Endothelial cell of umbilical vein (primary cell): ENCODE measurements around the gene XRN2. TPM values are rescaled to one million over a fixed set of nuclear protein-coding genes. Genes with fewer than 3 reads are reported as not detected.

ENCODE experiments used
- BruUV-seq: library from RNA; stranded (reverse); fragments of 400-500 nt; replicated peaks from 2 replicates; lab custom pipeline; 2021; lab: Mats Ljungman, UMichigan
- CTCF ChIA-PET: fragments of 300-600, 350-600 bp; sonication (Branson Sonifier 250); formaldehyde crosslinking; loops from one replicate; lab custom pipeline; 2021; ENCODE audit warnings: antibody characterized with exemption, inconsistent platforms; lab: Charles Lee
- POLR2A ChIA-PET: fragments of 300-600, 350-600 bp; sonication (Branson Sonifier 250); formaldehyde crosslinking; loops from one replicate; lab custom pipeline; 2021; ENCODE audit warnings: antibody characterized with exemption, inconsistent platforms; lab: Charles Lee
- DNase-seq: peaks from one replicate; pipeline ENCODE4 v3.0.0-alpha.2; 2011; ENCODE audit warnings: low read depth, low spot score
- FAIRE-seq: peaks from 2 replicates; lab custom pipeline; 2011; peaks lifted over from hg19 to GRCh38; lab: Jason Lieb, UNC
- H2AFZ ChIP-seq: 2 replicates; pipeline ENCODE4 v1.6.0; 2012; ENCODE audit warnings: low read depth, low read length, control low read depth, inconsistent platforms
- H3K27ac ChIP-seq: 2 replicates; pipeline ENCODE4 v1.5.1; 2011; ENCODE audit warnings: low read depth, mild to moderate bottlenecking, control low read depth, low read length, moderate library complexity; ENCODE audit not compliant: insufficient read depth
- H3K27me3 ChIP-seq, 2 experiments: 2 replicates each; pipeline versions ENCODE4 v1.6.0 to v1.6.1; 2011; ENCODE audit warnings: low read length in 2 of 2, mixed read lengths in 1 of 2; ENCODE audit not compliant: control insufficient read depth in 2 of 2, insufficient read depth in 2 of 2
- H3K36me3 ChIP-seq, 2 experiments: 2 replicates in 1 of 2; 3 replicates in 1 of 2; pipeline ENCODE4 v1.5.1; 2011; ENCODE audit warnings: low read length in 2 of 2, mild to moderate bottlenecking in 1 of 2, moderate library complexity in 1 of 2; ENCODE audit not compliant: control insufficient read depth in 2 of 2, insufficient read depth in 2 of 2; ENCODE audit errors: extremely low read depth in 1 of 2
- H3K4me1 ChIP-seq: 3 replicates; pipeline ENCODE4 v1.5.1; 2011; ENCODE audit warnings: mild to moderate bottlenecking, low read length; ENCODE audit not compliant: control insufficient read depth, insufficient read depth; ENCODE audit errors: extremely low read depth
- H3K4me2 ChIP-seq: 2 replicates; pipeline ENCODE4 v1.6.1; 2011; ENCODE audit warnings: low read length, control low read depth, mixed read lengths; ENCODE audit not compliant: insufficient read depth
- H3K4me3 ChIP-seq, 3 experiments: fragments of 200-600 bp in 1 of 3; sonication (generic), shearing (Covaris generic) in 1 of 3; replicated peaks in 1 of 3; 2 replicates each; pipeline ENCODE4 v1.5.1; 2011 to 2016; ENCODE audit warnings: control low read depth in 3 of 3, low read length in 3 of 3, mild to moderate bottlenecking in 2 of 3, inconsistent platforms in 1 of 3, low read depth in 1 of 3, moderate library complexity in 1 of 3; ENCODE audit not compliant: insufficient read depth in 1 of 3
- H3K79me2 ChIP-seq: 2 replicates; pipeline ENCODE4 v1.6.0; 2012; ENCODE audit warnings: low read length, inconsistent platforms; ENCODE audit not compliant: control insufficient read depth, insufficient read depth
- H3K9ac ChIP-seq: replicated peaks from 2 replicates; pipeline ENCODE3; 2011; ENCODE audit warnings: low read length, control low read depth; ENCODE audit not compliant: insufficient read depth; ENCODE audit errors: extremely low read depth
- H3K9me1 ChIP-seq: replicated peaks from 3 replicates; pipeline ENCODE4 v1.6.0; 2011; ENCODE audit warnings: mild to moderate bottlenecking, low read length; ENCODE audit not compliant: control insufficient read depth, insufficient read depth; ENCODE audit errors: extremely low read depth
- H3K9me3 ChIP-seq: replicated peaks from 2 replicates; pipeline ENCODE4 v1.5.1; 2012; ENCODE audit warnings: low read length, inconsistent platforms; ENCODE audit not compliant: control insufficient read depth, insufficient read depth
- H4K20me1 ChIP-seq: replicated peaks from 2 replicates; pipeline ENCODE3; 2011; ENCODE audit warnings: mild to moderate bottlenecking, low read length; ENCODE audit not compliant: control insufficient read depth, insufficient read depth; ENCODE audit errors: extremely low read depth
- CTCF ChIP-seq, 2 donors: IDR thresholded peaks; 1 replicate in 1 of 2; 2 replicates in 1 of 2; pipeline ENCODE4 v1.5.1; 2011; ENCODE audit warnings: low read length in 2 of 2, mild to moderate bottlenecking in 2 of 2, moderate library complexity in 2 of 2, control low read depth in 1 of 2, inconsistent platforms in 1 of 2, low read depth in 1 of 2; ENCODE audit not compliant: insufficient read depth in 1 of 2; ENCODE audit errors: extremely low read depth in 1 of 2
- EZH2 ChIP-seq: IDR thresholded peaks from 2 replicates; pipeline ENCODE4 v1.6.1; 2012; ENCODE audit warnings: borderline replicate concordance, low read depth, mild to moderate bottlenecking, moderate library complexity, low read length, inconsistent platforms; ENCODE audit not compliant: severe bottlenecking
- FOS ChIP-seq: IDR thresholded peaks from 2 replicates; pipeline ENCODE4 v1.6.1; 2011; ENCODE audit warnings: mild to moderate bottlenecking, low read length, moderate library complexity, borderline replicate concordance; ENCODE audit not compliant: insufficient read depth
- GATA2 ChIP-seq: IDR thresholded peaks from 2 replicates; pipeline ENCODE4 v1.7.0; 2011; ENCODE audit warnings: low read depth, mild to moderate bottlenecking, moderate library complexity, mixed read lengths, low read length; ENCODE audit not compliant: insufficient read length, insufficient read depth
- JUN ChIP-seq: IDR thresholded peaks from 2 replicates; pipeline ENCODE4 v1.6.1; 2011; ENCODE audit warnings: borderline replicate concordance, low read depth; ENCODE audit not compliant: insufficient read length, insufficient read depth
- MAX ChIP-seq: IDR thresholded peaks from 2 replicates; pipeline ENCODE4 v1.6.1; 2011; ENCODE audit not compliant: insufficient read depth, insufficient read length
- MYC ChIP-seq: IDR thresholded peaks from one replicate; pipeline ENCODE4 v1.6.1; 2011; ENCODE audit warnings: mild to moderate bottlenecking, low read depth, low read length
- POLR2A ChIP-seq: IDR thresholded peaks from 2 replicates; pipeline ENCODE4 v1.6.1; 2012; ENCODE audit warnings: low read depth, mild to moderate bottlenecking, control low read depth, low read length
- POLR2AphosphoS5 ChIP-seq: IDR thresholded peaks from 2 replicates; pipeline ENCODE4 v1.6.1; 2012; ENCODE audit warnings: low read depth, mild to moderate bottlenecking, control low read depth, low read length, moderate library complexity; ENCODE audit not compliant: insufficient read depth
- dilution Hi-C: fragments of 300-500 bp; cut with MboI; formaldehyde crosslinking; loops from one replicate; pipeline ENCODE4 v1.15.0; 2019; ENCODE audit warnings: low sequenced_read_pairs; ENCODE audit not compliant: extremely low pct_ligation_motif_present
- intact Hi-C: fragments of 100-400 bp; cut with micrococcal nuclease; formaldehyde crosslinking; loops from one replicate; pipeline ENCODE4 v1.10.0; 2022
- polyA plus RNA-seq, 4 experiments: library from polyadenylated mRNA; depleted of rRNA in 3 of 4; stranded (reverse) in 3 of 4; unstranded in 1 of 4; fragments of >200 nt; gene quantifications; 2 replicates each; pipeline versions ENCODE4 v1.2.1 to v1.2.3, GENCODE V29; 2011 to 2012; ENCODE audit warnings: missing spikeins in 1 of 4
- small RNA-seq: library from RNA; depleted of rRNA; stranded (forward); fragments of <200 nt; gene quantifications from one replicate; pipeline ENCODE3, GENCODE V24; 2012; ENCODE audit warnings: low replicate concordance, low read depth; ENCODE audit not compliant: insufficient read depth, insufficient read length
- total RNA-seq: library from RNA; stranded (reverse); gene quantifications from 2 replicates; pipeline ENCODE4 v1.2.3, GENCODE V29; 2021

XRN2 gene
- total and polyA plus RNA-seq, 2 donors (not counting 3 experiments of a cell fraction or from before 2014, with no cell fraction given) = 32.3 to 66.6 TPM

GRCh38 chr20:21437816-21438215, 134.7 kb downstream of the XRN2 start:
- no peak overlapping the region for H3K4me3 ChIP-seq
- no peak overlapping the region for H3K4me2 ChIP-seq
- CTCF ChIA-PET = no interaction called here
- no peaks in the 10 kb centered on the region for H3K79me2 ChIP-seq
- H3K9me3 ChIP-seq = no peaks in the 10 kb centered on the region
- peaks cover 13% of the 10 kb centered on the region for H3K4me1 ChIP-seq
- H3K9ac ChIP-seq = no peak overlapping the region
- H3K27ac ChIP-seq = no peak overlapping the region
- no peaks in the 10 kb centered on the region for H4K20me1 ChIP-seq
- POLR2A ChIA-PET = no interaction called here
- peaks cover 0 to 2% of the 10 kb centered on the region in 2 experiments for H3K27me3 ChIP-seq
- FAIRE-seq (no peak), DNase-seq (no peak)
- TF ChIP-seq GATA2 = no peak
- no peak for TF ChIP-seq POLR2A
- no peak for TF ChIP-seq POLR2AphosphoS5
- TF ChIP-seq MYC = no peak
- no peak for TF ChIP-seq JUN
- no peak for TF ChIP-seq EZH2
- no peak for TF ChIP-seq MAX
- TF ChIP-seq CTCF (IDR thresholded peaks at IDR 0.05; ENCODE audit: extremely low read depth in 1 of 2, insufficient read depth in 1 of 2, low read depth in 1 of 2, low read length in 2 of 2) = no peak
- no peak for TF ChIP-seq FOS
- dilution Hi-C loops = no loop called here
- BruUV-seq = no TSS peak
- H3K36me3 ChIP-seq = no peaks in the 10 kb centered on the region
- no peak overlapping the region for H2AFZ ChIP-seq
- intact Hi-C loops = loop anchor here (2.0 kb wide), 1 partner anchor 135 kb away; the partner anchor contains the start of gene XRN2
- H3K9me1 ChIP-seq = no peaks in the 10 kb centered on the region

Small RNA genes lying within 50 kb of the gene (small RNA-seq; reads per million reads assigned to genes)
- not detected for gene RN7SKP140

Other genes starting within 250 kb of the XRN2 start
- gene LINC00237, start 197.0 kb upstream of the XRN2 start, total RNA-seq = not detected in 2 replicates
- gene LINC00237, start 197.0 kb upstream of the XRN2 start, polyA plus RNA-seq = not detected in 2 replicates
- 7.3 and 9.6 TPM in 2 replicates for gene KIZ, start 177.2 kb upstream of the XRN2 start, total RNA-seq
- 3.0 and 3.9 TPM in 2 replicates for gene KIZ, start 177.2 kb upstream of the XRN2 start, polyA plus RNA-seq
- not detected in 2 replicates for gene NKX2-4, start 94.2 kb downstream of the XRN2 start, total RNA-seq
- not detected in 2 replicates for gene NKX2-4, start 94.2 kb downstream of the XRN2 start, polyA plus RNA-seq
- not detected in 2 replicates for gene NKX2-2, start 210.7 kb downstream of the XRN2 start, total RNA-seq
- gene NKX2-2, start 210.7 kb downstream of the XRN2 start, polyA plus RNA-seq = not detected in 2 replicates